Suppressor macrophage treated with lipopolysaccharide for 4 hours (primary cell): ENCODE measurements around the gene C10orf67.
"Not testable (repeated sequence)": the region's sequence is repeated elsewhere in the genome, so short reads cannot be mapped to it uniquely, and the experiment has no call there.

Experiments
- DNase-seq: peaks from one replicate; pipeline ENCODE4 v3.0.0-alpha.2; 2020

The C10orf67 gene

GRCh38 chr10:23322082-23322481 is 22.5 kb downstream of the C10orf67 start:
- no peak for DNase-seq

- DNase-seq: no peak
Observed at GRCh38 chr10:23319835-23320234, 24.8 kb downstream of the C10orf67 start.

- DNase-seq: no peak
Observed at GRCh38 chr10:23318359-23318758, 26.2 kb downstream of the C10orf67 start.

- no peak for DNase-seq
Observed at GRCh38 chr10:23317416-23317815, 27.2 kb downstream of the C10orf67 start.

GRCh38 chr10:23316406-23316805 is 28.2 kb downstream of the C10orf67 start:
- DNase-seq: no peak

GRCh38 chr10:23315966-23316365 is 28.6 kb downstream of the C10orf67 start:
- no peak for DNase-seq

- peak; percentile 87 for DNase-seq
Observed at GRCh38 chr10:23314835-23315239, 29.8 kb downstream of the C10orf67 start.

GRCh38 chr10:23311034-23311433 is 33.6 kb downstream of the C10orf67 start:
- DNase-seq: no peak

GRCh38 chr10:23310404-23310803 is 34.2 kb downstream of the C10orf67 start:
- no peak for DNase-seq

GRCh38 chr10:23299961-23300360 is 44.6 kb downstream of the C10orf67 start:
- DNase-seq: not testable (repeated sequence)

- peak; percentile 31 for DNase-seq
Observed at GRCh38 chr10:23294638-23295247, 49.9 kb downstream of the C10orf67 start.

GRCh38 chr10:23293973-23294590 is 50.5 kb downstream of the C10orf67 start:
- no peak for DNase-seq

- DNase-seq: peak; percentile 39
Observed at GRCh38 chr10:23293145-23293724, 51.4 kb downstream of the C10orf67 start.

GRCh38 chr10:23291551-23292334 is 52.9 kb downstream of the C10orf67 start:
- no peak for DNase-seq

GRCh38 chr10:23284674-23285335 is 59.8 kb downstream of the C10orf67 start:
- no peak for DNase-seq

GRCh38 chr10:23284155-23284554 is 60.4 kb downstream of the C10orf67 start:
- DNase-seq: no peak

- DNase-seq: no peak
Observed at GRCh38 chr10:23283680-23284079, 60.9 kb downstream of the C10orf67 start.

- no peak for DNase-seq
Observed at GRCh38 chr10:23281044-23281433, 63.6 kb downstream of the C10orf67 start.

- DNase-seq: no peak
Observed at GRCh38 chr10:23280419-23281043, 64.1 kb downstream of the C10orf67 start.

- no peak for DNase-seq
Observed at GRCh38 chr10:23275355-23275754, 69.2 kb downstream of the C10orf67 start.

- not testable (repeated sequence) for DNase-seq
Observed at GRCh38 chr10:23274179-23274578, 70.4 kb downstream of the C10orf67 start.

- DNase-seq: no peak
Observed at GRCh38 chr10:23270531-23270930, 74.1 kb downstream of the C10orf67 start.
